ENCODE measurements around the gene CDKAL1. TPM values are rescaled to one million over a fixed set of nuclear protein-coding genes. Genes with fewer than 3 reads are reported as not detected.

The CDKAL1 gene
- total and polyA plus RNA-seq, 10 of the 15 experiments (the other 5 are each of a cell fraction or from before 2014, with no cell fraction given), result 10.7 to 26.9 (median 17.3) TPM

GRCh38 chr6:21277601-21278374 is 743.5 kb downstream of the CDKAL1 start:
- ChIA-PET SMC1A (ENCODE audit: uncharacterized antibody, unreplicated experiment) (interaction anchor here (0.6 to 1.0 kb wide), 6 partner anchors 13 to 315 kb away, joined by 3 read pairs; no protein-coding TSS in a partner anchor), RAD21 (ENCODE audit: unreplicated experiment) (no interaction called here), CTCF (interaction anchor here (0.6 kb wide), 1 partner anchor 758 kb away, joined by 3 read pairs; no protein-coding TSS in a partner anchor), POLR2A (no interaction called here)
- Histone ChIP-seq H3K9me3 (replicated peaks; ENCODE audit: control insufficient read depth, insufficient read depth, low read length) (no peaks in the 10 kb centered on the region; the same call in 2 of the 3 replicates), H4K20me1 (ENCODE audit: control insufficient read depth, insufficient read depth) (no peaks in the 10 kb centered on the region), H3K27ac (ENCODE audit: control insufficient read depth, insufficient read depth) (no peak overlapping the region), H3K4me2 (ENCODE audit: control insufficient read depth, insufficient read depth) (no peak overlapping the region), H3K79me2 (ENCODE audit: control insufficient read depth, insufficient read depth, low read length) (no peaks in the 10 kb centered on the region), H3K4me3 (no peak overlapping the region), H3K4me1 (ENCODE audit: control insufficient read depth, insufficient read depth, low read length) (no peaks in the 10 kb centered on the region), H3K9ac (ENCODE audit: control insufficient read depth, insufficient read depth, low read length) (no peak overlapping the region), H3K36me3 (ENCODE audit: control insufficient read depth in 2 of 2, insufficient read depth in 2 of 2, low read length in 1 of 2) (no peaks in the 10 kb centered on the region), H2AFZ (ENCODE audit: control insufficient read depth, low read depth, low read length) (no peak overlapping the region), H3K27me3 (replicated peaks in 1 of 2; ENCODE audit: control insufficient read depth in 2 of 2, insufficient read depth in 2 of 2, low read length in 1 of 2) (no peaks in the 10 kb centered on the region)
- intact Hi-C loops (cut with micrococcal nuclease; ENCODE audit: unreplicated experiment) (no loop called here), in situ Hi-C loops (cut with MboI) (no loop called here)
- 55% methylated on average over 7 of the region's 7 CpGs for WGBS (ENCODE audit: insufficient coverage, insufficient replicate concordance, low lambda C conversion rate, missing lambda C conversion rate)
- BruUV-seq (replicated peaks), result no TSS peak
- TF ChIP-seq CBX3 (IDR thresholded peaks at IDR 0.05; ENCODE audit: borderline replicate concordance, low read depth), result no peak
- no peak for TF ChIP-seq CEBPB (IDR thresholded peaks at IDR 0.05; ENCODE audit: borderline replicate concordance in 1 of 2, low read depth in 2 of 2, low read length in 2 of 2)
- TF ChIP-seq TCF3 (IDR thresholded peaks at IDR 0.05; ENCODE audit: borderline replicate concordance, insufficient read depth, low read depth, low read length), result no peak
- no peak for TF ChIP-seq NKRF (conservative IDR thresholded peaks at IDR 0.05)
- TF ChIP-seq RUNX3 (IDR thresholded peaks at IDR 0.05; ENCODE audit: low read length), result no peak
- no peak for TF ChIP-seq SMAD5 (IDR thresholded peaks at IDR 0.05; ENCODE audit: low read depth)
- TF ChIP-seq ZBTB33 (IDR thresholded peaks at IDR 0.05), result no peak
- no peak for TF ChIP-seq MLLT1 (IDR thresholded peaks at IDR 0.05)
- TF ChIP-seq ATF2 (IDR thresholded peaks at IDR 0.05; ENCODE audit: low read length), result no peak
- no peak for TF ChIP-seq EP300 (IDR thresholded peaks at IDR 0.05; ENCODE audit: borderline replicate concordance in 1 of 2, control insufficient read depth in 1 of 2, low read depth in 2 of 2, low read length in 2 of 2)
- TF ChIP-seq NFYB (IDR thresholded peaks at IDR 0.05; ENCODE audit: insufficient read depth, low read depth, low read length), result no peak
- no peak for TF ChIP-seq EED (IDR thresholded peaks at IDR 0.05; ENCODE audit: low read depth)
- no peak for TF ChIP-seq WRNIP1 (IDR thresholded peaks at IDR 0.05; ENCODE audit: borderline replicate concordance, low read depth, low read length)
- no peak for TF ChIP-seq CHD4 (IDR thresholded peaks at IDR 0.05)
- DNase-seq (ENCODE audit: low read depth, low spot score), result no peak
- ATAC-seq, result no peak
- no peak for FAIRE-seq
